ENCODE results near the gene RALGPS1. TPM values are rescaled to one million over a fixed set of nuclear protein-coding genes. Genes with fewer than 3 reads are reported as not detected.

Gene RALGPS1
- total and polyA plus RNA-seq, 2 donors (not counting 1 experiment from before 2014, with no cell fraction given) = 2.0 to 5.9 TPM

DNA sequence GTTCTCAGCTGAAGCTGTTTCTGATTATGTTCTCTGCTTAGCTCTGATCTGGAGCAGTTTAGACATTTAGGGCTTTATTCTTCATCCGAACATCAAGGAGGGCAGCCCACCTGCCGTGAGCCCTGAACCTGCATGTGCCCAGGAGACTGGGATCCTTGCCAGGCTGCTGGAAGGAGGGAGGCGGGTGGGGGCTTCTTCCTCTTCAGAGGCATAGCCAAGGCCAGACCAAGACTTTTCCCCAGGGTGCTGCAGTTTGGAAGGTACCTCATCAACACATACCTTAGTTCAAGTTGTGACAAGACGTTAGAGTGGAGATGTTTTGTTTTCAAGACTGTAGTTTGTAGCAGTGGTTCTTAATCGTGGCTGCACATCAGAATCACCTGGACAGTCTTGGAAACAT, 64.9 kb downstream of the RALGPS1 start:
- Histone ChIP-seq H4K20me1 (ENCODE audit: control insufficient read depth, extremely low read depth, insufficient read depth, low read length) (no peaks in the 10 kb centered on the region), H3K79me2 (ENCODE audit: control insufficient read depth, insufficient read depth, low read length) (no peaks in the 10 kb centered on the region), H3K4me3 (replicated peaks in 1 of 4; ENCODE audit: control extremely low read depth in 1 of 4, insufficient read depth in 1 of 4, low read depth in 3 of 4, low read length in 4 of 4) (no peak overlapping the region), H3K36me3 (ENCODE audit: control insufficient read depth, insufficient read depth, low read length) (no peaks in the 10 kb centered on the region), H3K9ac (ENCODE audit: insufficient read depth, low read length) (no peak overlapping the region), H2AFZ (ENCODE audit: low read length) (no peak overlapping the region), H3K4me2 (ENCODE audit: extremely low read depth, insufficient read depth, low read length) (no peak overlapping the region), H3K27ac (ENCODE audit: insufficient read depth, low read length) (no peak overlapping the region), H3K9me3 (ENCODE audit: control insufficient read depth, insufficient read depth, low read depth, low read length) (no peaks in the 10 kb centered on the region), H3K27me3 (ENCODE audit: control insufficient read depth, insufficient read depth, low read length) (no peaks in the 10 kb centered on the region), H3K4me1 (ENCODE audit: control insufficient read depth, extremely low read depth, insufficient read depth, low read length) (no peaks in the 10 kb centered on the region)
- TF ChIP-seq, protein P1, sequence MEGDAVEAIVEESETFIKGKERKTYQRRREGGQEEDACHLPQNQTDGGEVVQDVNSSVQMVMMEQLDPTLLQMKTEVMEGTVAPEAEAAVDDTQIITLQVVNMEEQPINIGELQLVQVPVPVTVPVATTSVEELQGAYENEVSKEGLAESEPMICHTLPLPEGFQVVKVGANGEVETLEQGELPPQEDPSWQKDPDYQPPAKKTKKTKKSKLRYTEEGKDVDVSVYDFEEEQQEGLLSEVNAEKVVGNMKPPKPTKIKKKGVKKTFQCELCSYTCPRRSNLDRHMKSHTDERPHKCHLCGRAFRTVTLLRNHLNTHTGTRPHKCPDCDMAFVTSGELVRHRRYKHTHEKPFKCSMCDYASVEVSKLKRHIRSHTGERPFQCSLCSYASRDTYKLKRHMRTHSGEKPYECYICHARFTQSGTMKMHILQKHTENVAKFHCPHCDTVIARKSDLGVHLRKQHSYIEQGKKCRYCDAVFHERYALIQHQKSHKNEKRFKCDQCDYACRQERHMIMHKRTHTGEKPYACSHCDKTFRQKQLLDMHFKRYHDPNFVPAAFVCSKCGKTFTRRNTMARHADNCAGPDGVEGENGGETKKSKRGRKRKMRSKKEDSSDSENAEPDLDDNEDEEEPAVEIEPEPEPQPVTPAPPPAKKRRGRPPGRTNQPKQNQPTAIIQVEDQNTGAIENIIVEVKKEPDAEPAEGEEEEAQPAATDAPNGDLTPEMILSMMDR (conservative IDR thresholded peaks at IDR 0.05 in 1 of 2, IDR thresholded peaks at IDR 0.05 in 1 of 2; ENCODE audit: low read depth in 1 of 2, low read length in 2 of 2) = no peak
- TF ChIP-seq EZH2 (IDR thresholded peaks at IDR 0.05; ENCODE audit: low read length, missing control alignments) = no peak
- no peak for DNase-seq (ENCODE audit: low read depth in 2 of 2)

DNA sequence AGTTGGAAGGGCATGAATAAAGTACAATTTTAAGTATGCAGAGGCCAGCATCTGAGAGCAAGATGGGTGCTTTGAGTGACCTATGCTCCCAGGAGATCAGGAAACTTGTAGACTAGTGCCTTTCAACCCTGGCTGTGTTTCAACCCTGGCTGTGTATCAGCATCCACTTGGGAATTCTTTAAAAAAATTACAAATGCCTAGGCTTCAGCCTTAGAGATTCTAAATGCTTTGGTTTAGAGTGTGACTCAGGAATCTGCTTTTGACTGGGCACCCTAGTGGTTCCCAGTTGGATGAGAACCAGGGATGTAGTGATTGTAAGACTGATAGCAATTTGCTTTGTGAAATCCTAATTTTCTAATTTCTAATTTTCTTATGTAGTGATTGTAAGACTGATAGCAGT, 65.6 kb downstream of the RALGPS1 start:
- Histone ChIP-seq H4K20me1 (ENCODE audit: control insufficient read depth, extremely low read depth, insufficient read depth, low read length) (no peaks in the 10 kb centered on the region), H3K27me3 (ENCODE audit: control insufficient read depth, insufficient read depth, low read length) (no peaks in the 10 kb centered on the region), H3K4me2 (ENCODE audit: extremely low read depth, insufficient read depth, low read length) (no peak overlapping the region), H3K9ac (ENCODE audit: insufficient read depth, low read length) (no peak overlapping the region), H3K36me3 (ENCODE audit: control insufficient read depth, insufficient read depth, low read length) (no peaks in the 10 kb centered on the region), H3K27ac (ENCODE audit: insufficient read depth, low read length) (no peak overlapping the region), H2AFZ (ENCODE audit: low read length) (no peak overlapping the region), H3K79me2 (ENCODE audit: control insufficient read depth, insufficient read depth, low read length) (no peaks in the 10 kb centered on the region), H3K4me3 (replicated peaks in 1 of 4; ENCODE audit: control extremely low read depth in 1 of 4, insufficient read depth in 1 of 4, low read depth in 3 of 4, low read length in 4 of 4) (no peak overlapping the region), H3K4me1 (ENCODE audit: control insufficient read depth, extremely low read depth, insufficient read depth, low read length) (peaks cover 2% of the 10 kb centered on the region), H3K9me3 (ENCODE audit: control insufficient read depth, insufficient read depth, low read depth, low read length) (no peaks in the 10 kb centered on the region)
- DNase-seq (ENCODE audit: low read depth in 2 of 2) = no peak
- TF ChIP-seq EZH2 (IDR thresholded peaks at IDR 0.05; ENCODE audit: low read length, missing control alignments) = no peak
- TF ChIP-seq, protein P1 (conservative IDR thresholded peaks at IDR 0.05 in 1 of 2, IDR thresholded peaks at IDR 0.05 in 1 of 2; ENCODE audit: low read depth in 1 of 2, low read length in 2 of 2) = no peak

DNA sequence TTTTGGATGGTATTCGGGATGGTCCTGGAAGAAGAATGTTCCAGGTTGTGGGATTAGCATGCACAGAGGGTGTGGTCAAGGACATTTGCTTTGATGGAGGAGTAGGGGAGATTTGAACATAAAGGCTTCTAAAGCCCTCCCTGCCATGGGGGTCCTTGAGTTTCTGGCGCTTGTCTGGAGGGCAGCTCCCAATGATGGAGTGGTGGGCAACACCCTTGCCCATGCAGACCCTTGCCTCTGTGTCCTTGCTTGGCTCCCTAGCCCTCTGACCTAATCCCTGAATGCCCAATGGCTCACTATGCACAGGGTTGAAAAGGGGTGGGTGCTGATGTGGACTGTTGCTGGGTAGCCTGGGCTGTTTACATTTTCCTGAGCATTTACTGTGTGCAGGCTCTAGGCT, 66.6 kb downstream of the RALGPS1 start:
- H3K79me2 ChIP-seq (ENCODE audit: control insufficient read depth, insufficient read depth, low read length) = no peaks in the 10 kb centered on the region
- no peaks in the 10 kb centered on the region for H3K27me3 ChIP-seq (ENCODE audit: control insufficient read depth, insufficient read depth, low read length)
- TF ChIP-seq, protein P1 (conservative IDR thresholded peaks at IDR 0.05 in 1 of 2, IDR thresholded peaks at IDR 0.05 in 1 of 2; ENCODE audit: low read depth in 1 of 2, low read length in 2 of 2) = no peak
- TF ChIP-seq EZH2 (IDR thresholded peaks at IDR 0.05; ENCODE audit: low read length, missing control alignments) = no peak
- H4K20me1 ChIP-seq (ENCODE audit: control insufficient read depth, extremely low read depth, insufficient read depth, low read length) = no peaks in the 10 kb centered on the region
- no peak overlapping the region for H3K27ac ChIP-seq (ENCODE audit: insufficient read depth, low read length)
- no peaks in the 10 kb centered on the region for H3K9me3 ChIP-seq (ENCODE audit: control insufficient read depth, insufficient read depth, low read depth, low read length)
- no peak overlapping the region for H2AFZ ChIP-seq (ENCODE audit: low read length)
- no peak overlapping the region for H3K4me2 ChIP-seq (ENCODE audit: extremely low read depth, insufficient read depth, low read length)
- no peak overlapping the region for H3K4me3 ChIP-seq (replicated peaks in 1 of 4; ENCODE audit: control extremely low read depth in 1 of 4, insufficient read depth in 1 of 4, low read depth in 3 of 4, low read length in 4 of 4)
- H3K9ac ChIP-seq (ENCODE audit: insufficient read depth, low read length) = no peak overlapping the region
- DNase-seq (ENCODE audit: low read depth in 2 of 2) = no peak
- no peaks in the 10 kb centered on the region for H3K36me3 ChIP-seq (ENCODE audit: control insufficient read depth, insufficient read depth, low read length)
- H3K4me1 ChIP-seq (ENCODE audit: control insufficient read depth, extremely low read depth, insufficient read depth, low read length) = peaks cover 5% of the 10 kb centered on the region

Measured in fibroblast of lung (primary cell).